Measurements from ENCODE around the gene NFYC.

NFYC gene

DNA sequence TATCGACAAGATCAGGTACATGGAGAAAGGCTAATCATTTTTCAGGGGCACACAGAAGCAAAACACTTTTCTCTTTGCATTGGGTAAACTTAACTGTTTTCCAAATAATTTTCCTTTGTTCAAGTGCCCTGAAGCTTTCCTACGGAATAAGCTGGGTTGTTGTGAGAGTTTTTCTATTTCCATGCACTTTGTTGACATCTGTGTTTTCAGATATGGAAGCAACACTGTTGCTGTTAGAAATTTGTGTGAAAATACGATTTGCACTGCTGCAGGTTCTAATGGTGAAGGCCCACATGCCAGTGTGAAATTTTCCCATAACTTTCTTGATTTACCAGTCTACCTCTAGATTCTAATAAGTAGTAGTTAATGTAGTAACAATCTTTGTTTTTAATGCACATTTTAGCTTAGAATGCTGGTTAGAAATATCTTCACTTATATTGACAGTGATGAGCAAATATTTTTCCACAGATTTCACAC is 18.3 kb downstream of the NFYC start:
- peak overlapping the region; percentile 76 for H3K4me3 ChIP-seq (ENCODE audit: low read depth, low read length)
- DNase-seq (ENCODE audit: low read depth, low spot score): no peak
- in situ Hi-C loops (cut with HindIII; ENCODE audit: low sequenced_read_pairs): no loop called here
- TF ChIP-seq, protein P1, sequence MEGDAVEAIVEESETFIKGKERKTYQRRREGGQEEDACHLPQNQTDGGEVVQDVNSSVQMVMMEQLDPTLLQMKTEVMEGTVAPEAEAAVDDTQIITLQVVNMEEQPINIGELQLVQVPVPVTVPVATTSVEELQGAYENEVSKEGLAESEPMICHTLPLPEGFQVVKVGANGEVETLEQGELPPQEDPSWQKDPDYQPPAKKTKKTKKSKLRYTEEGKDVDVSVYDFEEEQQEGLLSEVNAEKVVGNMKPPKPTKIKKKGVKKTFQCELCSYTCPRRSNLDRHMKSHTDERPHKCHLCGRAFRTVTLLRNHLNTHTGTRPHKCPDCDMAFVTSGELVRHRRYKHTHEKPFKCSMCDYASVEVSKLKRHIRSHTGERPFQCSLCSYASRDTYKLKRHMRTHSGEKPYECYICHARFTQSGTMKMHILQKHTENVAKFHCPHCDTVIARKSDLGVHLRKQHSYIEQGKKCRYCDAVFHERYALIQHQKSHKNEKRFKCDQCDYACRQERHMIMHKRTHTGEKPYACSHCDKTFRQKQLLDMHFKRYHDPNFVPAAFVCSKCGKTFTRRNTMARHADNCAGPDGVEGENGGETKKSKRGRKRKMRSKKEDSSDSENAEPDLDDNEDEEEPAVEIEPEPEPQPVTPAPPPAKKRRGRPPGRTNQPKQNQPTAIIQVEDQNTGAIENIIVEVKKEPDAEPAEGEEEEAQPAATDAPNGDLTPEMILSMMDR (IDR thresholded peaks at IDR 0.05; ENCODE audit: low read depth, low read length): no peak

DNA sequence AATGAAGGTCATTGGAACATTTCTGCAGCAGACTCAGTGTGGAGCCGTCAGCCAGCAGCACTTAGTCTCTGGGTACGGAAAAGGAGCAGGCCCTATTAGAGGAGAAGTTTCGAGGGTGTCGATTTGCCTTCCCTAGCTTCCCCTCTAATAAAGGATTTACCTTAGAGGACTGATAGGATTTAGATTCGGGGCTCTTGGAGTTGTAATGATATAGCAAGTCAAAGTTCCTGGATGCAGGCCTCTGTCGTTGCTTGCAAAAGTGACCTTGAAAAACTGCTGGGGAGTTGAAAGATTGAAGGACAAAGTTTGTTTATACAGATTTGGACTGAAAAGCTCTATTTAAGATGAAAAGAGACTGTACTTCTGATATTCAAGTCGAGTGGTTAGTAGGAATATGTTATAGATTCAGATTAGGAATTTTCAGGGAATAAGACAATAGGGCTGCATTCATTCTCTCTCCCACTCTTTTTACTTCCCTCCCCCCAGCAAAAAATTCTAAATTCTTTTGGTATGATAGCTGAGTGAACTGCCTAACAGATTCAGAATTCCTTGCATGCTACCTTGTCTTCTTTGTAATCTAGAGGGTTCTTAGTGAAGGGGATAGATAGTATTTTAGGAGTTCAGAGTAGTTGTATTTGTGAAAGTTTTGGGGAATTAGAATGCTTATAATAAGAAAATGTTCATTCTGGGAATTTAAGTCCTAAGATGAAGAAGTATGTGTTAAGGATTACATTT is 19.2 kb downstream of the NFYC start:
- TF ChIP-seq, protein P1 (IDR thresholded peaks at IDR 0.05; ENCODE audit: low read depth, low read length): no peak
- peak; percentile 11 for DNase-seq (ENCODE audit: low read depth, low spot score)
- peak overlapping the region; percentile 76 for H3K4me3 ChIP-seq (ENCODE audit: low read depth, low read length)
- in situ Hi-C loops (cut with HindIII; ENCODE audit: low sequenced_read_pairs): no loop called here

DNA sequence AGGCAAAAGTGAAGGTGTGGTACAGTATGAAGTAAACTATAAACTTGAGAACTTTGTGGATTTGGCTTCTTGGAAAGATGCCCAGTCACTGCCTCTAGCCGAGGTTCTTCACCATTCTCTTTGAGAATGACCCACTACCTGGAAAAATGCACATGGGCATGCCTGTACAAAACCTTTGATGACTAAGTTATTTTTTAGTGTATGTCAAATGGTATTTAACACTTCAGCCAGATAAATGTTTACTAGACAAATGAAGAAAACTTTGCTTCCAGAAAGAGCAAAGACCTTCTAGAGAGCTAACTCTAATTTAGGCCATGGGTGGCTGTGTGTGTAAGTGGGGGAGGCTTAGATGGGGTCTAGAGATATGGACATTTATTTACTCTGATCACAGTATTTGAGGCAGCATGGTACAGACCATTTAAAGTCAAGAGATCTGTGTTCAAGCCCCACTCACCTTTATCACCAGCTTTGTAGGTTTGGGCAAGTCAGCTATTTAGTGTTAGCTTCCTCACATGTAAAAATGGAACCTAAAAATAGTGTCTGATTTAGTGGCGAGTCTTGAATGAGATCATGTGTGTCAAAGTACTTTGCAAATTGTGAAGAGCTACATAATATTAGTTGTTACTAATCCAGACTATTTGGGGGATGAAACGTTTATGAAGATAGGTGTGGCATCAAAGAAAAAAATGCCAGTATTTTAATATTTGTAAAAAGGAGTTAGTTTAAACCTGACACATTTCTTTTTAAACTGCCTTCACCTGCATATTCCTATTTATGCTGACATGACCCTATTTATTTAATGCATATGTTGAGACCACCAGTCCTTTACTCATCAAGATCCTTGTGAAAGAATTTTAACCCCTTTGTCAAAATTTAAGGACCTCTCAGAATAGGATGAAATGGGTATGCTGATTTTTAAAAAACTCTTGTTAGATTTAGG is 20.2 kb downstream of the NFYC start:
- TF ChIP-seq, protein P1 (IDR thresholded peaks at IDR 0.05; ENCODE audit: low read depth, low read length): no peak
- peak; percentile 70 for DNase-seq (ENCODE audit: low read depth, low spot score)
- H3K4me3 ChIP-seq (ENCODE audit: low read depth, low read length): peak overlapping the region; percentile 3
- in situ Hi-C loops (cut with HindIII; ENCODE audit: low sequenced_read_pairs): no loop called here

DNA sequence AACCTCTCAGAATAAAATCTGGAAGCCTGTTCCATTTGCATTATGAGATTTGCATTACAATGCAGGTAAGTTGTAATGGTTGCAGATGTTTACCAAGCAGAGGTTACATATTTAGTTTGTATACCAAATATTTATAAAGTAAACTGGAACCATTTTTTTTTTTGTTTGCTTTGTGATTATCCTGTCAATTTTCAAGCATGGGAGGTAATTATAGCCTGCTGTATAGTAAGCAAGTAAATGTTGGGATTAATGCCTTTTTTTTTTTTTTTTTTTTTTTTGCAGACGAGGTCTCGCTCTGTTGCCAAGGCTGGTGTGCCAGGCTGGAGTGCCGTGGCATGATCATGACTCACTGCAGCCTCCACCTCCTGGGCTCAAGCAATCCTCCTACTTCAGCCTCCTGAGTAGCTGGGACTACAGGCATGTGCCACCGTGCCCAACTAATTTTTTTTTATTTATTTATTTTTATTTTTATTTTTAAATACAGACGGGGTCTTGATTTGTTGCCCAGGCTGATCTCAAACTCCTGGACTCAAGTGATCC is 21.0 kb downstream of the NFYC start:
- in situ Hi-C loops (cut with HindIII; ENCODE audit: low sequenced_read_pairs): no loop called here
- TF ChIP-seq, protein P1 (IDR thresholded peaks at IDR 0.05; ENCODE audit: low read depth, low read length): no peak
- H3K4me3 ChIP-seq (ENCODE audit: low read depth, low read length): no peak overlapping the region
- no peak for DNase-seq (ENCODE audit: low read depth, low spot score)

DNA sequence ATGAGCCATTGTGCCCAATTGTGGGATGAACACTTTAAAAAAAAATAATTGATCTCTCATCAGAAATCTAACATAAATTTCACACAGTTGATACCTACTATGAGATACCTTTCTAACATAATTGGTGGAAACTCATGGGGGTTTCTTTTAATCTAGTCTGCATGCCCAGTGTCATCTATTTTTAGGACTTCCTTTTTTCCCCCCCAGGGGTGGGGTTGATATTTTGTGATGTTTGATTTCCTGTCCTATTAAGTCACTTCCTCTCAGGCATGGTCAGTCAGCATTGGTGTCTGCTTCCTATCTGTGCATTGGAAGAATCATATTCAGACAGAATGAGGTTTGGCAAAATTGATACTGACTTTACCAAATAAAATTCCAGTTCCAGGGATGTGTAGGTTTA is 21.5 kb downstream of the NFYC start:
- no peak overlapping the region for H3K4me3 ChIP-seq (ENCODE audit: low read depth, low read length)
- DNase-seq (ENCODE audit: low read depth, low spot score): no peak
- in situ Hi-C loops (cut with HindIII; ENCODE audit: low sequenced_read_pairs): no loop called here
- TF ChIP-seq, protein P1 (IDR thresholded peaks at IDR 0.05; ENCODE audit: low read depth, low read length): no peak

DNA sequence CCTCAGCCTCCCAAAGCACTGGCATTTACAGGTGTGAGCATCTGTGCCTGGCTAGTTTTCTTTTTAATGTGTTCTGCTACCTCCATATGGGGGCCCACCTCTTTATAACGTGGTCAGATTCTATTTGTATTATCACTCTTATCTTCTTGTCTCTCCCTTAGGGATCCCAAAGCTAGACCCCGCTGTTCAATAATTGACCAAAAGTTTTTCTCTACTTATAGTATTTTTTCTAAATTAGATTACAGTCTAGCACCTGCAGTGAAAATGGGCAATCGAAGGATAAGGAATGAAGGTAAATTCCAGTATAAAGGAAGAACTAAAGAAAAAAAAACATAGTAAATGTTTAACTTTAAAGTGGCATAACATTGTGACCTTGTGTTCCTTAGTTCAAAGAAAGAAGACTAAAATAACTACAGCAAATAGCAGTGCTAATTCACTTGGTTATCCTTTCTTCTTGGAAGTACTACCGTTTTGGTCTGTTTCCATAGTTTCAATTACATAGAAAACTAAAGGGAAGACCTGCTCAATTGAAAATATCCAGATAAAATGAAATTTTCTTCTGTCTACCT is 24.1 kb downstream of the NFYC start:
- in situ Hi-C loops (cut with HindIII; ENCODE audit: low sequenced_read_pairs): no loop called here
- no peak overlapping the region for H3K4me3 ChIP-seq (ENCODE audit: low read depth, low read length)
- TF ChIP-seq, protein P1 (IDR thresholded peaks at IDR 0.05; ENCODE audit: low read depth, low read length): no peak
- DNase-seq (ENCODE audit: low read depth, low spot score): no peak

Data from astrocyte of the spinal cord (primary cell).